ENCODE results near the gene CES3.
A peak's percentile ranks its signal among the peaks of the same experiment; 100 is the strongest.
"Not testable (repeated sequence)": the region's sequence is repeated elsewhere in the genome, so short reads cannot be mapped to it uniquely, and the experiment has no call there.

CES3 gene

GRCh38 chr16:66991545-66992077, 30.5 kb downstream of the CES3 start:
- no peak overlapping the region for H3K4me3 ChIP-seq (ENCODE audit: low read length)
- TF ChIP-seq CTCF (IDR thresholded peaks at IDR 0.05; ENCODE audit: insufficient read depth, low read depth, low read length, missing control alignments): no peak
- no peak for DNase-seq (ENCODE audit: low read depth)

GRCh38 chr16:66993558-66993957, 32.5 kb downstream of the CES3 start:
- not testable (repeated sequence) for H3K4me3 ChIP-seq (ENCODE audit: low read length); DNase-seq (ENCODE audit: low read depth)

GRCh38 chr16:66996324-66996982, 35.4 kb downstream of the CES3 start:
- DNase-seq (ENCODE audit: low read depth): peak; percentile 41
- TF ChIP-seq CTCF (IDR thresholded peaks at IDR 0.05; ENCODE audit: insufficient read depth, low read depth, low read length, missing control alignments): no peak
- no peak overlapping the region for H3K4me3 ChIP-seq (ENCODE audit: low read length)

- TF ChIP-seq CTCF (IDR thresholded peaks at IDR 0.05; ENCODE audit: insufficient read depth, low read depth, low read length, missing control alignments): no peak
- no peak for DNase-seq (ENCODE audit: low read depth)
- H3K4me3 ChIP-seq (ENCODE audit: low read length): no peak overlapping the region
Measured at GRCh38 chr16:66996983-66997358, 35.9 kb downstream of the CES3 start.

- TF ChIP-seq CTCF (IDR thresholded peaks at IDR 0.05; ENCODE audit: insufficient read depth, low read depth, low read length, missing control alignments): no peak
- H3K4me3 ChIP-seq (ENCODE audit: low read length): peak overlapping the region; percentile 51
- DNase-seq (ENCODE audit: low read depth): peak; percentile 40
Measured at GRCh38 chr16:67000384-67001351, 39.6 kb downstream of the CES3 start.

GRCh38 chr16:67001726-67002125, 40.7 kb downstream of the CES3 start:
- TF ChIP-seq CTCF (IDR thresholded peaks at IDR 0.05; ENCODE audit: insufficient read depth, low read depth, low read length, missing control alignments): no peak
- no peak overlapping the region for H3K4me3 ChIP-seq (ENCODE audit: low read length)
- DNase-seq (ENCODE audit: low read depth): no peak

GRCh38 chr16:67006930-67007658, 46.0 kb downstream of the CES3 start:
- no peak for TF ChIP-seq CTCF (IDR thresholded peaks at IDR 0.05; ENCODE audit: insufficient read depth, low read depth, low read length, missing control alignments)
- H3K4me3 ChIP-seq (ENCODE audit: low read length): no peak overlapping the region
- no peak for DNase-seq (ENCODE audit: low read depth)
